K562 (cell line): ENCODE measurements around the gene EAF1.

Experiments
- CCAR2 ChIP-seq: fragments of 200-400 bp; formaldehyde crosslinking; IDR thresholded peaks from 2 replicates; pipeline ENCODE4 v1.6.1; 2017; ENCODE audit warnings: mild to moderate bottlenecking, low read depth, low read length
- CREB1 ChIP-seq, 2 experiments: sonication (generic) in 1 of 2; formaldehyde crosslinking in 1 of 2; IDR thresholded peaks; 2 replicates each; pipeline versions ENCODE4 v1.6.1 to v1.8.0; 2012 to 2022; ENCODE audit warnings: inconsistent platforms in 1 of 2, mild to moderate bottlenecking in 1 of 2, missing genetic modification reagents in 1 of 2, moderate library complexity in 1 of 2
- CTCF ChIP-seq, 3 experiments: IDR thresholded peaks in 2 of 3; conservative IDR thresholded peaks in 1 of 3; 2 replicates each; pipeline ENCODE4 v1.5.1; 2011 to 2012; ENCODE audit warnings: low read length in 3 of 3, mild to moderate bottlenecking in 3 of 3, control low read depth in 2 of 3, improper control_type of control experiment in 1 of 3, inconsistent platforms in 1 of 3, low read depth in 1 of 3, mixed read lengths in 1 of 3, moderate library complexity in 1 of 3; ENCODE audit not compliant: insufficient read depth in 2 of 3
- SMARCC2 ChIP-seq: fragments of 450-650 bp; IDR thresholded peaks from 2 replicates; pipeline ENCODE4 v1.6.1; 2017; ENCODE audit warnings: antibody characterized with exemption, moderate library complexity, mild to moderate bottlenecking, low read depth
- TFAP4 ChIP-seq: sonication (generic); formaldehyde crosslinking; IDR thresholded peaks from 2 replicates; pipeline ENCODE4 v1.8.0; 2022; ENCODE audit warnings: missing genetic modification reagents, mild to moderate bottlenecking, moderate library complexity, borderline replicate concordance

GRCh38 chr3:15436246-15436645, 8.8 kb downstream of the EAF1 start:
- TF ChIP-seq CTCF (IDR thresholded peaks at IDR 0.05 in 2 of 3, conservative IDR thresholded peaks at IDR 0.05 in 1 of 3; ENCODE audit: insufficient read depth in 2 of 3, low read depth in 1 of 3, low read length in 3 of 3) (no peak), TFAP4 (CRISPR knock-in tag) (no peak), CREB1 (IDR thresholded peaks at IDR 0.05) (no peak), CREB1 (CRISPR knock-in tag; IDR thresholded peaks at IDR 0.05) (no peak), CCAR2 (no peak), SMARCC2 (no peak)
